Activated T-cell treated with anti-CD3 and anti-CD28 coated beads for 24 hours (primary cell): ENCODE data around the gene AP1S2.
"Not testable (repeated sequence)": the region's sequence is repeated elsewhere in the genome, so short reads cannot be mapped to it uniquely, and the experiment has no call there.

Source experiments
- DNase-seq: peaks from one replicate; pipeline ENCODE4 v3.0.0-alpha.2; 2020; ENCODE audit warnings: low read depth

Gene AP1S2

GRCh38 chrX:15854712-15855567 is at the start of gene AP1S2:
AP1S2 (minus strand) TSS chrX:15854813; CDS start chrX:15852524, 2,289 bp downstream.
- peak; percentile 84 for DNase-seq

GRCh38 chrX:15903186-15903681 is 48.6 kb upstream of the AP1S2 start:
- DNase-seq, result no peak

GRCh38 chrX:15895334-15895733 is 40.7 kb upstream of the AP1S2 start:
- no peak for DNase-seq

- DNase-seq, result no peak
Measured at GRCh38 chrX:15894724-15895123, 40.1 kb upstream of the AP1S2 start.

GRCh38 chrX:15890463-15890862 is 35.9 kb upstream of the AP1S2 start:
- no peak for DNase-seq

- DNase-seq, result no peak
Measured at GRCh38 chrX:15888062-15888461, 33.4 kb upstream of the AP1S2 start.

- DNase-seq, result no peak
Measured at GRCh38 chrX:15883540-15883863, 28.9 kb upstream of the AP1S2 start.

- DNase-seq, result no peak
Measured at GRCh38 chrX:15882704-15883539, 28.3 kb upstream of the AP1S2 start.

- DNase-seq, result no peak
Measured at GRCh38 chrX:15881381-15881897, 26.8 kb upstream of the AP1S2 start.

- not testable (repeated sequence) for DNase-seq
Measured at GRCh38 chrX:15877914-15878313, 23.3 kb upstream of the AP1S2 start.

GRCh38 chrX:15877380-15877779 is 22.8 kb upstream of the AP1S2 start:
- DNase-seq, result no peak

- no peak for DNase-seq
Measured at GRCh38 chrX:15874672-15875071, 20.1 kb upstream of the AP1S2 start.

GRCh38 chrX:15873566-15873965 is 19.0 kb upstream of the AP1S2 start:
- DNase-seq, result no peak

- DNase-seq, result no peak
Measured at GRCh38 chrX:15870310-15870709, 15.7 kb upstream of the AP1S2 start.

GRCh38 chrX:15869695-15870094 is 15.1 kb upstream of the AP1S2 start:
- DNase-seq, result no peak

- no peak for DNase-seq
Measured at GRCh38 chrX:15866147-15866546, 11.5 kb upstream of the AP1S2 start.

GRCh38 chrX:15864629-15865028 is 10.0 kb upstream of the AP1S2 start:
- no peak for DNase-seq

- no peak for DNase-seq
Measured at GRCh38 chrX:15864023-15864422, 9.4 kb upstream of the AP1S2 start.

GRCh38 chrX:15860921-15861320 is 6.3 kb upstream of the AP1S2 start:
- no peak for DNase-seq

GRCh38 chrX:15858051-15858450 is 3.4 kb upstream of the AP1S2 start:
- DNase-seq, result no peak

- no peak for DNase-seq
Measured at GRCh38 chrX:15856636-15857035, 2.0 kb upstream of the AP1S2 start.

GRCh38 chrX:15856222-15856587 is 1.6 kb upstream of the AP1S2 start:
- no peak for DNase-seq
